Germinal center (tissue), 1 donor: Measurements from ENCODE around the gene ZSCAN23.
"Not testable (repeated sequence)": the region's sequence is repeated elsewhere in the genome, so short reads cannot be mapped to it uniquely, and the experiment has no call there.

Experiments
- DNase-seq: peaks from one replicate; pipeline ENCODE4 v3.0.0; 2012; ENCODE audit warnings: mixed read lengths, low spot score

The ZSCAN23 gene

GRCh38 chr6:28436404-28436803, 6.9 kb downstream of the ZSCAN23 start:
- DNase-seq: no peak

GRCh38 chr6:28433119-28433518, 10.2 kb downstream of the ZSCAN23 start:
- no peak for DNase-seq

- DNase-seq: no peak
Observed at GRCh38 chr6:28429781-28430180, 13.5 kb downstream of the ZSCAN23 start.

- no peak for DNase-seq
Observed at GRCh38 chr6:28425944-28426541, 17.2 kb downstream of the ZSCAN23 start.

- DNase-seq: no peak
Observed at GRCh38 chr6:28424163-28424562, 19.1 kb downstream of the ZSCAN23 start.

- no peak for DNase-seq
Observed at GRCh38 chr6:28423546-28423945, 19.7 kb downstream of the ZSCAN23 start.

- DNase-seq: no peak
Observed at GRCh38 chr6:28413681-28414080, 29.6 kb downstream of the ZSCAN23 start.

- no peak for DNase-seq
Observed at GRCh38 chr6:28410767-28411166, 32.5 kb downstream of the ZSCAN23 start.

GRCh38 chr6:28408076-28408802, 35.1 kb downstream of the ZSCAN23 start:
- DNase-seq: no peak

GRCh38 chr6:28407401-28407800, 35.9 kb downstream of the ZSCAN23 start:
- DNase-seq: no peak

GRCh38 chr6:28403923-28404322, 39.4 kb downstream of the ZSCAN23 start:
- DNase-seq: not testable (repeated sequence)

GRCh38 chr6:28402197-28402596, 41.1 kb downstream of the ZSCAN23 start:
- no peak for DNase-seq

- no peak for DNase-seq
Observed at GRCh38 chr6:28401172-28401571, 42.1 kb downstream of the ZSCAN23 start.

- DNase-seq: no peak
Observed at GRCh38 chr6:28400122-28400451, 43.2 kb downstream of the ZSCAN23 start.

GRCh38 chr6:28399350-28400121, 43.8 kb downstream of the ZSCAN23 start, which contains the start of gene ZSCAN12:
Gene ZSCAN12, minus strand, starts transcription at chr6:28399747. Its CDS starts 1,342 bp downstream, at chr6:28398405.
- DNase-seq: peak; percentile 81

- no peak for DNase-seq
Observed at GRCh38 chr6:28395918-28396317, 47.4 kb downstream of the ZSCAN23 start.

GRCh38 chr6:28393912-28394662, 49.2 kb downstream of the ZSCAN23 start:
- no peak for DNase-seq

- no peak for DNase-seq
Observed at GRCh38 chr6:28390688-28391087, 52.6 kb downstream of the ZSCAN23 start.

- DNase-seq: no peak
Observed at GRCh38 chr6:28384143-28384533, 59.2 kb downstream of the ZSCAN23 start.

GRCh38 chr6:28383235-28384142, 59.8 kb downstream of the ZSCAN23 start:
- peak; percentile 79 for DNase-seq
